Measurements from ENCODE around the gene STK33. TPM values are rescaled to one million over a fixed set of nuclear protein-coding genes. Genes with fewer than 3 reads are reported as not detected.

STK33 gene
- polyA plus RNA-seq, 1 donor from 2014 or later, result 13.9 TPM

DNA sequence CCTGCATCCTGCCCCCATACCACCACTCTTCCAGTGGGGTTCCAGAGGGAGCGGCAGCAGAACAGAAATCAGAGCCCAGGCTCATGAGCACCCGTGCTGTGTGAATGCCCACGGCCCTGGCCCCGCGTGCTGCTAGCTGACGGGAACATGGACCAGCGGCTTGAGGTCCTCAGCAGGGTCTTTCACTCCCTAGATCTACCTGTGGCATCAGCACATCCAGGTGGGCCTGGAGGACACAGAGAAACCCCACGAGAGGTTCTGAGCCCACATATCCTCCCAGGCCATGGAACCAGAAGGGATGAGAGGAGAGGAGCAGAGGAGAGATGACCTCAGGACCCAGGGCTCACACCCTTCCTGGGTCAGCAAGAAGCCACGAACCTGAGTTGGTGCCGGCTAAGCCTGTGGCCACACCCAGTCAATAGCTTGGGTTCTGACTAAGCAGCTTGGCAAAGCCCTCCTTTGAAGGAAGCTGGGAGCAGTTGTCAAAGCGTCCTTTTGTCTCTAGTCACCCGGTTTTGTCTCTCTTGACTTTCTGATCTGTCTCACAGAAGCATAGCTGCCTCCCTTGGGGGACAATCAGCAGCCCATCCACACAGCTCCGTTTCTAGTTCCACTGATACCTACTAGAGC, 241.0 kb downstream of the STK33 start:
- Histone ChIP-seq H4K20me1 (ENCODE audit: insufficient read depth) (no peaks in the 10 kb centered on the region), H2AFZ (ENCODE audit: low read depth, low read length) (no peak overlapping the region), H3K4me3 (ENCODE audit: low read length) (no peak overlapping the region), H3K4me2 (ENCODE audit: low read length) (no peak overlapping the region), H3K9me2 (ENCODE audit: insufficient read depth, low read length) (no peaks in the 10 kb centered on the region), H3K27me3 (ENCODE audit: insufficient read depth, low read depth, low read length) (no peaks in the 10 kb centered on the region), H3K9me3 (ENCODE audit: low read length) (no peaks in the 10 kb centered on the region), H3K36me3 (ENCODE audit: insufficient read depth, low read length) (no peaks in the 10 kb centered on the region), H3K27ac (ENCODE audit: low read length) (no peak overlapping the region), H3F3A (ENCODE audit: insufficient read depth, low read length, poor library complexity, severe bottlenecking) (no peaks in the 10 kb centered on the region), H3K9ac (ENCODE audit: low read length) (no peak overlapping the region), H3K79me2 (replicated peaks; ENCODE audit: insufficient read depth, low read length) (no peaks in the 10 kb centered on the region)
- TF ChIP-seq POLR2AphosphoS5 (IDR thresholded peaks at IDR 0.05) (no peak), TAF1 (IDR thresholded peaks at IDR 0.05; ENCODE audit: low read depth) (no peak), RAD21 (conservative IDR thresholded peaks at IDR 0.05) (no peak), EP300 (conservative IDR thresholded peaks at IDR 0.05; ENCODE audit: poor library complexity, severe bottlenecking) (no peak), EZH2 (IDR thresholded peaks at IDR 0.05; ENCODE audit: borderline replicate concordance, insufficient read depth, low read length, poor library complexity, severe bottlenecking) (no peak), SMC3 (conservative IDR thresholded peaks at IDR 0.05; ENCODE audit: poor library complexity) (no peak), MXI1 (conservative IDR thresholded peaks at IDR 0.05; ENCODE audit: poor library complexity, severe bottlenecking) (no peak)
- TF ChIP-seq, protein P1, sequence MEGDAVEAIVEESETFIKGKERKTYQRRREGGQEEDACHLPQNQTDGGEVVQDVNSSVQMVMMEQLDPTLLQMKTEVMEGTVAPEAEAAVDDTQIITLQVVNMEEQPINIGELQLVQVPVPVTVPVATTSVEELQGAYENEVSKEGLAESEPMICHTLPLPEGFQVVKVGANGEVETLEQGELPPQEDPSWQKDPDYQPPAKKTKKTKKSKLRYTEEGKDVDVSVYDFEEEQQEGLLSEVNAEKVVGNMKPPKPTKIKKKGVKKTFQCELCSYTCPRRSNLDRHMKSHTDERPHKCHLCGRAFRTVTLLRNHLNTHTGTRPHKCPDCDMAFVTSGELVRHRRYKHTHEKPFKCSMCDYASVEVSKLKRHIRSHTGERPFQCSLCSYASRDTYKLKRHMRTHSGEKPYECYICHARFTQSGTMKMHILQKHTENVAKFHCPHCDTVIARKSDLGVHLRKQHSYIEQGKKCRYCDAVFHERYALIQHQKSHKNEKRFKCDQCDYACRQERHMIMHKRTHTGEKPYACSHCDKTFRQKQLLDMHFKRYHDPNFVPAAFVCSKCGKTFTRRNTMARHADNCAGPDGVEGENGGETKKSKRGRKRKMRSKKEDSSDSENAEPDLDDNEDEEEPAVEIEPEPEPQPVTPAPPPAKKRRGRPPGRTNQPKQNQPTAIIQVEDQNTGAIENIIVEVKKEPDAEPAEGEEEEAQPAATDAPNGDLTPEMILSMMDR (IDR thresholded peaks at IDR 0.05; ENCODE audit: poor library complexity, severe bottlenecking), result no peak
- TF ChIP-seq, protein P2, sequence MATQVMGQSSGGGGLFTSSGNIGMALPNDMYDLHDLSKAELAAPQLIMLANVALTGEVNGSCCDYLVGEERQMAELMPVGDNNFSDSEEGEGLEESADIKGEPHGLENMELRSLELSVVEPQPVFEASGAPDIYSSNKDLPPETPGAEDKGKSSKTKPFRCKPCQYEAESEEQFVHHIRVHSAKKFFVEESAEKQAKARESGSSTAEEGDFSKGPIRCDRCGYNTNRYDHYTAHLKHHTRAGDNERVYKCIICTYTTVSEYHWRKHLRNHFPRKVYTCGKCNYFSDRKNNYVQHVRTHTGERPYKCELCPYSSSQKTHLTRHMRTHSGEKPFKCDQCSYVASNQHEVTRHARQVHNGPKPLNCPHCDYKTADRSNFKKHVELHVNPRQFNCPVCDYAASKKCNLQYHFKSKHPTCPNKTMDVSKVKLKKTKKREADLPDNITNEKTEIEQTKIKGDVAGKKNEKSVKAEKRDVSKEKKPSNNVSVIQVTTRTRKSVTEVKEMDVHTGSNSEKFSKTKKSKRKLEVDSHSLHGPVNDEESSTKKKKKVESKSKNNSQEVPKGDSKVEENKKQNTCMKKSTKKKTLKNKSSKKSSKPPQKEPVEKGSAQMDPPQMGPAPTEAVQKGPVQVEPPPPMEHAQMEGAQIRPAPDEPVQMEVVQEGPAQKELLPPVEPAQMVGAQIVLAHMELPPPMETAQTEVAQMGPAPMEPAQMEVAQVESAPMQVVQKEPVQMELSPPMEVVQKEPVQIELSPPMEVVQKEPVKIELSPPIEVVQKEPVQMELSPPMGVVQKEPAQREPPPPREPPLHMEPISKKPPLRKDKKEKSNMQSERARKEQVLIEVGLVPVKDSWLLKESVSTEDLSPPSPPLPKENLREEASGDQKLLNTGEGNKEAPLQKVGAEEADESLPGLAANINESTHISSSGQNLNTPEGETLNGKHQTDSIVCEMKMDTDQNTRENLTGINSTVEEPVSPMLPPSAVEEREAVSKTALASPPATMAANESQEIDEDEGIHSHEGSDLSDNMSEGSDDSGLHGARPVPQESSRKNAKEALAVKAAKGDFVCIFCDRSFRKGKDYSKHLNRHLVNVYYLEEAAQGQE (IDR thresholded peaks at IDR 0.05; ENCODE audit: borderline replicate concordance), result no peak

DNA sequence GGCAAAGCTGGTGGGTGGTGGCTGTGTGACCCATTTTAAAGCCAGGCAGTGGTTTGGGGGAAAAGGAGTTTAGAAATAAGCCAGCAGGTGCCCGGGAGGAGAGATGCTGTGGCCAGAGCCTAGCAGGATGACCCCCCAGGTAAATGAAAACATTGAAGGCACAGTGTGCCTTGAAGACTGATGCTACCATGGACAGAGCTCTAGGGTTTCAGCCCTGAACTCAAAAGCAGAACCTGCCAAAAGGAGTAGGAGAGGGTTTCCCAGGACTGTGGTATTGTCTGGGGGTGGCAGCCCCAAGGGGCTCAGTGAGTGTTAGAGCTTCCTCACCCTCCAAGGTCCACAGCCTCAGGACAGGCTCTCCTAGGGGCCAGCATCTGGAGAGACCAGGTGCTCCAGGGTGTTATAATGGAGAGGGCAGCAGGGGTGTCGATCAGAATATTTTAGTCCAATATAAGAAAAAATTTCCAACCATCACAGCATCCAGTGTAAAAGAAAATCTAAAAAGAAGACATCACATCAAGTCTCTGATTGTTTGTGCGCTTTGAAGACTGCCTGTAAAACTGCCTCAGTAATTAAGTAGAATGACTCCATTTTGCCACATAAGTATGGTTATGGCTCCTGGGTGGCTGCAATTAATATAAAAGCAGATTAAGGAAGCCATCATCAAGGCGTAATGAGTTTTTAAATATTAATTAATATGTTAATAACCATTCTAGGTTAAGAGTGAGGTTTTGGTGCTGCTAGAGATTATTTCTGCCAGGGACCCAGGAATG, 241.7 kb downstream of the STK33 start:
- no peak overlapping the region for H3K9ac ChIP-seq (ENCODE audit: low read length)

More for the DNA sequence above, 241.7 kb downstream of the STK33 start:
- no peak for TF ChIP-seq SMC3 (conservative IDR thresholded peaks at IDR 0.05; ENCODE audit: poor library complexity)
- TF ChIP-seq EP300 (conservative IDR thresholded peaks at IDR 0.05; ENCODE audit: poor library complexity, severe bottlenecking), result no peak
- TF ChIP-seq POLR2AphosphoS5 (IDR thresholded peaks at IDR 0.05), result no peak
- TF ChIP-seq, protein P1 (IDR thresholded peaks at IDR 0.05; ENCODE audit: poor library complexity, severe bottlenecking), result no peak
- TF ChIP-seq, protein P2 (IDR thresholded peaks at IDR 0.05; ENCODE audit: borderline replicate concordance), result no peak
- no peak for TF ChIP-seq MXI1 (conservative IDR thresholded peaks at IDR 0.05; ENCODE audit: poor library complexity, severe bottlenecking)
- no peak for TF ChIP-seq TAF1 (IDR thresholded peaks at IDR 0.05; ENCODE audit: low read depth)
- no peak for TF ChIP-seq EZH2 (IDR thresholded peaks at IDR 0.05; ENCODE audit: borderline replicate concordance, insufficient read depth, low read length, poor library complexity, severe bottlenecking)
- no peak for TF ChIP-seq RAD21 (conservative IDR thresholded peaks at IDR 0.05)
- Histone ChIP-seq H3K4me2 (ENCODE audit: low read length) (no peak overlapping the region), H3K27me3 (ENCODE audit: insufficient read depth, low read depth, low read length) (no peaks in the 10 kb centered on the region), H4K20me1 (ENCODE audit: insufficient read depth) (no peaks in the 10 kb centered on the region), H3K27ac (ENCODE audit: low read length) (no peak overlapping the region), H3K79me2 (replicated peaks; ENCODE audit: insufficient read depth, low read length) (no peaks in the 10 kb centered on the region), H3K4me3 (ENCODE audit: low read length) (no peak overlapping the region), H2AFZ (ENCODE audit: low read depth, low read length) (no peak overlapping the region), H3K36me3 (ENCODE audit: insufficient read depth, low read length) (no peaks in the 10 kb centered on the region), H3K9me3 (ENCODE audit: low read length) (no peaks in the 10 kb centered on the region), H3F3A (ENCODE audit: insufficient read depth, low read length, poor library complexity, severe bottlenecking) (no peaks in the 10 kb centered on the region), H3K9me2 (ENCODE audit: insufficient read depth, low read length) (no peaks in the 10 kb centered on the region)

Measured in neural cell (in vitro differentiated cells).